Osteocyte (in vitro differentiated cells): ENCODE measurements around the gene KIN. TPM values are rescaled to one million over a fixed set of nuclear protein-coding genes. Genes with fewer than 3 reads are reported as not detected.

ENCODE experiments used
- DNase-seq: peaks from one replicate; pipeline ENCODE4 v3.0.0; 2021; ENCODE audit warnings: mixed read lengths; ENCODE audit not compliant: unreplicated experiment; ENCODE audit errors: extremely low spot score
- H3K27ac Mint-ChIP-seq: one replicate; pipeline ENCODE4 v1.8.0; 2021; ENCODE audit warnings: mild to moderate bottlenecking, mixed read lengths; ENCODE audit not compliant: unreplicated experiment
- H3K27me3 Mint-ChIP-seq: one replicate; pipeline ENCODE4 v1.8.0; 2021; ENCODE audit warnings: mixed read lengths; ENCODE audit not compliant: unreplicated experiment
- H3K36me3 Mint-ChIP-seq: one replicate; pipeline ENCODE4 v1.8.0; 2021; ENCODE audit warnings: mixed read lengths; ENCODE audit not compliant: unreplicated experiment
- H3K4me1 Mint-ChIP-seq: one replicate; pipeline ENCODE4 v1.8.0; 2021; ENCODE audit warnings: mixed read lengths; ENCODE audit not compliant: unreplicated experiment
- H3K4me3 Mint-ChIP-seq: one replicate; pipeline ENCODE4 v1.8.0; 2021; ENCODE audit warnings: mild to moderate bottlenecking, moderate library complexity, mixed read lengths; ENCODE audit not compliant: unreplicated experiment
- H3K9me3 Mint-ChIP-seq: one replicate; pipeline ENCODE4 v1.8.0; 2021; ENCODE audit warnings: mixed read lengths; ENCODE audit not compliant: unreplicated experiment
- CTCF ChIP-seq: fragments of 200-600 bp; sonication (generic); IDR thresholded peaks from 2 replicates; pipeline ENCODE4 v1.5.0; 2021; ENCODE audit warnings: antibody characterized with exemption, mild to moderate bottlenecking, moderate library complexity
- total RNA-seq: library from RNA; stranded (reverse); gene quantifications from 2 replicates; pipeline ENCODE4 v1.2.1, GENCODE V29; 2021

The KIN gene
- total RNA-seq, 1 donor from 2014 or later, result 10.9 TPM

- no peak overlapping the region for H3K4me3 Mint-ChIP-seq
Measured at GRCh38 chr10:7829289-7829834, 41.6 kb upstream of the KIN start.

GRCh38 chr10:7826971-7827370 lies 39.2 kb upstream of the KIN start:
- Mint-ChIP-seq H3K27me3 (no peaks in the 10 kb centered on the region), H3K36me3 (peaks cover 15% of the 10 kb centered on the region), H3K9me3 (no peaks in the 10 kb centered on the region), H3K27ac (peak overlapping the region; percentile 32), H3K4me1 (peaks cover 2% of the 10 kb centered on the region), H3K4me3 (no peak overlapping the region)
- no peak for DNase-seq
- TF ChIP-seq CTCF, result no peak

More at GRCh38 chr10:7829289-7829834, 41.6 kb upstream of the KIN start:
- DNase-seq, result no peak
- Mint-ChIP-seq H3K27ac (no peak overlapping the region), H3K9me3 (no peaks in the 10 kb centered on the region), H3K36me3 (peaks cover 12% of the 10 kb centered on the region), H3K4me1 (peaks cover 2% of the 10 kb centered on the region), H3K27me3 (no peaks in the 10 kb centered on the region)
- TF ChIP-seq CTCF, result no peak

- DNase-seq, result no peak
- H3K4me1 Mint-ChIP-seq, result peaks cover 12% of the 10 kb centered on the region
- no peak overlapping the region for H3K4me3 Mint-ChIP-seq
- no peaks in the 10 kb centered on the region for H3K9me3 Mint-ChIP-seq
- H3K27me3 Mint-ChIP-seq, result no peaks in the 10 kb centered on the region
- H3K36me3 Mint-ChIP-seq, result peaks cover 12% of the 10 kb centered on the region
- no peak overlapping the region for H3K27ac Mint-ChIP-seq
- no peak for TF ChIP-seq CTCF
Measured at GRCh38 chr10:7824251-7824650, 36.5 kb upstream of the KIN start.

GRCh38 chr10:7819121-7819460 lies 31.3 kb upstream of the KIN start:
- H3K27me3 Mint-ChIP-seq, result peaks cover 17% of the 10 kb centered on the region
- TF ChIP-seq CTCF, result peak; percentile 49
- peak overlapping the region; percentile 77 for H3K27ac Mint-ChIP-seq
- no peaks in the 10 kb centered on the region for H3K9me3 Mint-ChIP-seq
- peaks cover 19% of the 10 kb centered on the region for H3K4me1 Mint-ChIP-seq
- no peak for DNase-seq
- peak overlapping the region; percentile 95 for H3K4me3 Mint-ChIP-seq
- peaks cover under 1% of the 10 kb centered on the region for H3K36me3 Mint-ChIP-seq

GRCh38 chr10:7818295-7819120 lies 30.7 kb upstream of the KIN start, which contains the start of gene TAF3:
Gene TAF3 (plus strand): TSS chr10:7818505. CDS start chr10:7818710, 205 bp downstream.
- Mint-ChIP-seq H3K9me3 (no peaks in the 10 kb centered on the region), H3K27ac (peak within 1 kb of the TSS; percentile 77), H3K36me3 (no peaks in the 10 kb centered on the region), H3K4me1 (peaks cover 19% of the 10 kb centered on the region), H3K27me3 (peaks cover 18% of the 10 kb centered on the region), H3K4me3 (peak within 1 kb of the TSS; percentile 95)
- DNase-seq, result peak; percentile 96
- TF ChIP-seq CTCF, result no peak
